ENCODE measurements around the gene TRIM32.

- TF ChIP-seq CTCF (IDR thresholded peaks at IDR 0.05) (no peak), POLR2A (IDR thresholded peaks at IDR 0.05) (no peak)
Observed at GRCh38 chr9:116687754-116688135, 640 bp downstream of the TRIM32 start.

All from Peyer's patch (tissue), 4 donors.